CD14-positive monocyte (primary cell): ENCODE measurements around the gene RFX7. TPM values are rescaled to one million over a fixed set of nuclear protein-coding genes. Genes with fewer than 3 reads are reported as not detected.
"Not testable (repeated sequence)": the region's sequence is repeated elsewhere in the genome, so short reads cannot be mapped to it uniquely, and the experiment has no call there.

Source experiments
- DNase-seq, 3 donors: peaks; one replicate each; pipeline ENCODE4 v3.0.0-alpha.2; 2011 to 2022
- H2AFZ ChIP-seq: 2 replicates; pipeline ENCODE4 v1.6.0; 2012; ENCODE audit warnings: mild to moderate bottlenecking, low read depth, low read length, inconsistent platforms; ENCODE audit not compliant: insufficient read depth, poor library complexity, severe bottlenecking
- H3K27ac ChIP-seq, 2 donors: 1 replicate in 1 of 2; 2 replicates in 1 of 2; pipeline ENCODE4 v1.5.1; 2012 to 2013; ENCODE audit warnings: low read length in 2 of 2, control low read depth in 1 of 2, inconsistent platforms in 1 of 2, low read depth in 1 of 2, mild to moderate bottlenecking in 1 of 2
- H3K27me3 ChIP-seq, 2 donors: one replicate each; pipeline versions ENCODE4 v1.6.0 to v1.6.1; 2011 to 2013; ENCODE audit warnings: low read length in 2 of 2; ENCODE audit not compliant: control insufficient read depth in 2 of 2, insufficient read depth in 2 of 2
- H3K36me3 ChIP-seq, 2 donors: replicated peaks in 1 of 2; 1 replicate in 1 of 2; 2 replicates in 1 of 2; pipeline versions ENCODE4 v1.5.1 to v1.6.1; 2012 to 2013; ENCODE audit warnings: low read length in 2 of 2, control low read depth in 1 of 2, inconsistent platforms in 1 of 2, mild to moderate bottlenecking in 1 of 2; ENCODE audit not compliant: insufficient read depth in 2 of 2, control insufficient read depth in 1 of 2
- H3K4me1 ChIP-seq, 2 donors: 1 replicate in 1 of 2; 2 replicates in 1 of 2; pipeline versions ENCODE4 v1.5.1 to v1.6.1; 2012 to 2013; ENCODE audit warnings: low read length in 2 of 2, control low read depth in 1 of 2, inconsistent platforms in 1 of 2, mild to moderate bottlenecking in 1 of 2, moderate library complexity in 1 of 2; ENCODE audit not compliant: insufficient read depth in 2 of 2, control insufficient read depth in 1 of 2
- H3K4me2 ChIP-seq: replicated peaks from 2 replicates; pipeline ENCODE3; 2012; ENCODE audit warnings: low read length, moderate library complexity, mild to moderate bottlenecking; ENCODE audit not compliant: poor library complexity, severe bottlenecking; ENCODE audit errors: extremely low read depth
- H3K4me3 ChIP-seq, 3 experiments: fragments of 200-600 bp in 1 of 3; sonication (generic) in 1 of 3; replicated peaks in 1 of 3; 1 replicate in 2 of 3; 2 replicates in 1 of 3; pipeline ENCODE4 v1.5.1; 2011 to 2013; ENCODE audit warnings: low read length in 3 of 3, mild to moderate bottlenecking in 3 of 3, control low read depth in 2 of 3, low read depth in 2 of 3, inconsistent platforms in 1 of 3, moderate library complexity in 1 of 3
- H3K79me2 ChIP-seq: 2 replicates; pipeline ENCODE4 v1.6.0; 2012; ENCODE audit warnings: mild to moderate bottlenecking, control low read depth, inconsistent platforms, low read length, moderate library complexity; ENCODE audit not compliant: insufficient read depth
- H3K9ac ChIP-seq: 2 replicates; pipeline ENCODE4 v1.6.0; 2017; ENCODE audit warnings: low read length, mild to moderate bottlenecking; ENCODE audit not compliant: insufficient read depth, poor library complexity, severe bottlenecking
- H3K9me3 ChIP-seq, 2 donors: replicated peaks in 1 of 2; 1 replicate in 1 of 2; 2 replicates in 1 of 2; pipeline versions ENCODE4 v1.5.1 to v1.6.1; 2012 to 2013; ENCODE audit warnings: low read length in 2 of 2, control low read depth in 1 of 2; ENCODE audit not compliant: control insufficient read depth in 1 of 2, insufficient read depth in 1 of 2
- H4K20me1 ChIP-seq: 2 replicates; pipeline ENCODE4 v1.6.0; 2012; ENCODE audit warnings: mild to moderate bottlenecking, low read length, control low read depth, moderate library complexity; ENCODE audit not compliant: insufficient read depth
- H3K27ac Mint-ChIP-seq, 7 donors: one replicate each; pipeline ENCODE4 v1.8.0; 2020; ENCODE audit warnings: mild to moderate bottlenecking in 7 of 7, mixed read lengths in 7 of 7, moderate library complexity in 6 of 7, inconsistent platforms in 2 of 7
- H3K27me3 Mint-ChIP-seq, 3 donors: one replicate each; pipeline ENCODE4 v1.8.0; 2021 to 2022; ENCODE audit warnings: low read depth in 3 of 3, mild to moderate bottlenecking in 3 of 3, mixed read lengths in 3 of 3, moderate library complexity in 3 of 3, inconsistent platforms in 1 of 3
- H3K36me3 Mint-ChIP-seq, 2 donors: one replicate each; pipeline ENCODE4 v1.8.0; 2020; ENCODE audit warnings: mixed read lengths in 2 of 2, inconsistent platforms in 1 of 2, mild to moderate bottlenecking in 1 of 2
- H3K4me1 Mint-ChIP-seq: one replicate; pipeline ENCODE4 v1.8.0; 2020; ENCODE audit warnings: mild to moderate bottlenecking, mixed read lengths
- H3K4me3 Mint-ChIP-seq, 2 donors: one replicate each; pipeline ENCODE4 v1.8.0; 2020; ENCODE audit warnings: mild to moderate bottlenecking in 2 of 2, mixed read lengths in 2 of 2, moderate library complexity in 1 of 2
- H3K9me3 Mint-ChIP-seq, 7 donors: one replicate each; pipeline ENCODE4 v1.8.0; 2020 to 2022; ENCODE audit warnings: mixed read lengths in 7 of 7, mild to moderate bottlenecking in 6 of 7, moderate library complexity in 6 of 7, inconsistent platforms in 2 of 7
- WGBS: methylation state at CpG from one replicate; pipeline ENCODE4 v1.1.5; 2013; ENCODE audit warnings: missing lambda C conversion rate; ENCODE audit not compliant: insufficient coverage; 5-methylcytosine and 5-hydroxymethylcytosine counted together
- intact Hi-C, 2 donors: fragments of 100-400 bp; cut with micrococcal nuclease; formaldehyde crosslinking; loops; one replicate each; pipeline versions ENCODE4 v1.15.0 to v1.15.1; 2023
- polyA plus RNA-seq, 3 donors: library from polyadenylated mRNA; depleted of rRNA in 1 of 3; unstranded in 2 of 3; stranded (reverse) in 1 of 3; fragments of 300-500 nt in 2 of 3; fragments of >200 nt in 1 of 3; fragmentation: Illumina TruSeq in 2 of 3; gene quantifications; 1 replicate in 2 of 3; 2 replicates in 1 of 3; pipeline ENCODE4 v1.2.3, GENCODE V29; 2012 to 2021
- TF ChIP-seq, protein P1 (sequence below): fragments of 200-600 bp; IDR thresholded peaks from one replicate; pipeline ENCODE4 v1.8.0; 2022; ENCODE audit warnings: antibody characterized with exemption, mild to moderate bottlenecking

RFX7 gene
- polyA plus RNA-seq, 3 donors = 1.0 to 2.9 (median 1.2) TPM

DNA sequence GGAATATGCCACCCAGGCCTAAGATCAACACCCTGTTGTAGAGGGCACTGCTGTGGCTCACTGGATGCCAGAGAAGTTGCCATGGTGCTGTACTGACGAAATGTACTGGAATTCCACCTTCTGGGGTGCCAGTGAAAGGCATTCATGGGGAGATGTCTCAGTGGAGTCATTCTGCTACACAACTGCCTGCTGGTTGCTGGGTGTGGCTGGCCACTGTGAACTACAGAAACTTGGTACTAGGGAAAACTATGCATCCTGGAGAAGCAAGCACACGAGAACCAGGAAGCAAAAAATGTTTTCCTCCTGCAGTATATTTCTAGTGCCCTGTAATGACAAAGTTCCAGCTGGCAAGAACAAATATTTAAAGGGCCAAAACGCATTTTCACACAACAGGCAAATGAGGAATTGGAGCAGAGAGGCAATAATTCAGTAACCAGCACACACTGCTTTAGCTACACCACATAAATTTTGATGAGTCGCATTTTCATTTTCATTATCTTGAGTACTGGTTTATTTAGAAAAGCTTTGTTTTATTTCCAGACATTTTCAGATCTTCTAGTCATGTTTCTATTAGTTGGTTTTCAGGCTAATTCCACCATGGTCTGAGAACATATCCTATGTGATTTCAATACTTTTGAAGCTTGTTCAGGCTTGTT lies 18.3 kb upstream of the RFX7 start:
- H3K4me1 Mint-ChIP-seq = peaks cover 2% of the 10 kb centered on the region
- TF ChIP-seq, protein P1, sequence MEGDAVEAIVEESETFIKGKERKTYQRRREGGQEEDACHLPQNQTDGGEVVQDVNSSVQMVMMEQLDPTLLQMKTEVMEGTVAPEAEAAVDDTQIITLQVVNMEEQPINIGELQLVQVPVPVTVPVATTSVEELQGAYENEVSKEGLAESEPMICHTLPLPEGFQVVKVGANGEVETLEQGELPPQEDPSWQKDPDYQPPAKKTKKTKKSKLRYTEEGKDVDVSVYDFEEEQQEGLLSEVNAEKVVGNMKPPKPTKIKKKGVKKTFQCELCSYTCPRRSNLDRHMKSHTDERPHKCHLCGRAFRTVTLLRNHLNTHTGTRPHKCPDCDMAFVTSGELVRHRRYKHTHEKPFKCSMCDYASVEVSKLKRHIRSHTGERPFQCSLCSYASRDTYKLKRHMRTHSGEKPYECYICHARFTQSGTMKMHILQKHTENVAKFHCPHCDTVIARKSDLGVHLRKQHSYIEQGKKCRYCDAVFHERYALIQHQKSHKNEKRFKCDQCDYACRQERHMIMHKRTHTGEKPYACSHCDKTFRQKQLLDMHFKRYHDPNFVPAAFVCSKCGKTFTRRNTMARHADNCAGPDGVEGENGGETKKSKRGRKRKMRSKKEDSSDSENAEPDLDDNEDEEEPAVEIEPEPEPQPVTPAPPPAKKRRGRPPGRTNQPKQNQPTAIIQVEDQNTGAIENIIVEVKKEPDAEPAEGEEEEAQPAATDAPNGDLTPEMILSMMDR = no peak
- H3K27ac ChIP-seq = no peak overlapping the region
- H3K4me3 Mint-ChIP-seq = no peak overlapping the region
- no peak overlapping the region for H3K4me3 ChIP-seq
- no peak overlapping the region for H3K27ac Mint-ChIP-seq
- peaks cover 0 to 3% (median 0%) of the 10 kb centered on the region in 3 donors for H3K27me3 Mint-ChIP-seq
- WGBS = 80% methylated on average over 1 of the region's 4 CpGs
- no peaks in the 10 kb centered on the region for H4K20me1 ChIP-seq
- no peak for DNase-seq
- no peaks in the 10 kb centered on the region for H3K36me3 Mint-ChIP-seq
- H3K4me1 ChIP-seq = no peaks in the 10 kb centered on the region
- H3K36me3 ChIP-seq = no peaks in the 10 kb centered on the region
- H3K9ac ChIP-seq = no peak overlapping the region
- H3K4me2 ChIP-seq = no peak overlapping the region
- no peaks in the 10 kb centered on the region for H3K9me3 ChIP-seq
- no peaks in the 10 kb centered on the region for H3K27me3 ChIP-seq
- intact Hi-C loops = no loop called here
- H2AFZ ChIP-seq = no peak overlapping the region
- H3K9me3 Mint-ChIP-seq = peaks cover under 1 to 6% (median 2%) of the 10 kb centered on the region in 7 donors
- H3K79me2 ChIP-seq = no peaks in the 10 kb centered on the region

DNA sequence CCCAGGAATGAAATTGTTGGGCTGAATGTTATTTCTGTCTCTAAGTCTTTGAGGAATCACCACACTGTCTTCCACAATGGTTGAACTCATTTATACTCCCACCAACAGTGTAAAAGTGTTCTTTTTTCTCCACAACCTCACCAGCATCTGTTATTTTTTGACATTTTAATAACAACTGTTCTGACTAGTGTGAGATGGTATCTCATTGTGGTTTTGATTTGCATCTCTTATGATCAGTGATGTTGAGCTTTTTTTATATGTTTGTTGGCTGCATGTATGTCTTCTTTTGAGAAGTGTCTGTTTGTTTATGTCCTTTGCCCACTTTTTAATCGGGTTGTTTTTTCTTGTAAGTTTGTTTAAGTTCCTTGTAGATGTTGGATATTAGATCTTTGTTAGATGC lies 13.6 kb upstream of the RFX7 start:
- H2AFZ ChIP-seq, H3K9ac ChIP-seq, H3K27ac ChIP-seq, H3K79me2 ChIP-seq, H3K27me3 ChIP-seq, H3K4me3 Mint-ChIP-seq, H3K4me2 ChIP-seq, H3K4me3 ChIP-seq, intact Hi-C loops, H3K36me3 Mint-ChIP-seq, H3K27me3 Mint-ChIP-seq, H4K20me1 ChIP-seq, DNase-seq, H3K9me3 ChIP-seq, H3K36me3 ChIP-seq, H3K4me1 ChIP-seq, H3K27ac Mint-ChIP-seq, H3K9me3 Mint-ChIP-seq, H3K4me1 Mint-ChIP-seq: not testable (repeated sequence)
- 100% methylated on average over 1 of the region's 1 CpG for WGBS
